HG03575 (cell line): ENCODE data around the gene AIRE.
"Not testable (repeated sequence)": the region's sequence is repeated elsewhere in the genome, so short reads cannot be mapped to it uniquely, and the experiment has no call there.

ENCODE experiments used
- ATAC-seq: cut with Tn5 transposase; IDR thresholded peaks from one replicate; pipeline ENCODE4 v1.9.1; 2021; ENCODE audit not compliant: unreplicated experiment, insufficient number of reproducible peaks, low FRiP score; ENCODE audit errors: extremely low read depth

AIRE gene

DNA sequence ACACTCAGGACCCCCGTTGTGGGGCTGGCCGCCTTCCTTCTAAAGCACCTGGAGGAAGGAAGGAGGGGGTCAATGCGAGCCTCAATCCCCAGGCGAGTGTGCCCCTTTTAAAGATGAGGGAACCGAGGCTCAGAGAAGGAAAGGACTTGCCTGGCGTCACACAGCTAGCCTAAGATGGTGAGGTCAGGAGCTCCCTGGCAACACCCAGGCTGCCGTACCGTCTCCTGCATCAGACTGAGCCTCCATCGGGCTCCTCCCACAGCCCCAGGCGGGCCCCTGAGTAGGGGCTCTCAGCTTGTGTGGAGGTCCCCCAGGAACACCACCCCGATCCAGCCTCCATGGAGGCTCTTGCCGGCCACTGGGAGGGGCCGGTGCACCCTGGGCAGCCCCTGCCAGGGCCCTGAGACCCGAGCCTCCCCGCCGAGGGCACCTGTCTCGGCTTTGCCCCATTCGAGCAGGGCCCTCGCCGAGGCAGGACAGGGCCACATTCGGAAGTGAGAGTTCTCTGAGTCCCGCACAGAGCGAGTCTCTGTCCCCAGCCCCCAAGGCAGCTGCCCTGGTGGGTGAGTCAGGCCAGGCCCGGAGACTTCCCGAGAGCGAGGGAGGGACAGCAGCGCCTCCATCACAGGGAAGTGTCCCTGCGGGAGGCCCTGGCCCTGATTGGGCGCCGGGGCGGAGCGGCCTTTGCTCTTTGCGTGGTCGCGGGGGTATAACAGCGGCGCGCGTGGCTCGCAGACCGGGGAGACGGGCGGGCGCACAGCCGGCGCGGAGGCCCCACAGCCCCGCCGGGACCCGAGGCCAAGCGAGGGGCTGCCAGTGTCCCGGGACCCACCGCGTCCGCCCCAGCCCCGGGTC lies at the start of gene AIRE:
AIRE (plus strand) TSS at position 739 of the 855 bp plus-strand sequence. CDS start 131 bp downstream, outside the sequence.
- ATAC-seq, result no peak

DNA sequence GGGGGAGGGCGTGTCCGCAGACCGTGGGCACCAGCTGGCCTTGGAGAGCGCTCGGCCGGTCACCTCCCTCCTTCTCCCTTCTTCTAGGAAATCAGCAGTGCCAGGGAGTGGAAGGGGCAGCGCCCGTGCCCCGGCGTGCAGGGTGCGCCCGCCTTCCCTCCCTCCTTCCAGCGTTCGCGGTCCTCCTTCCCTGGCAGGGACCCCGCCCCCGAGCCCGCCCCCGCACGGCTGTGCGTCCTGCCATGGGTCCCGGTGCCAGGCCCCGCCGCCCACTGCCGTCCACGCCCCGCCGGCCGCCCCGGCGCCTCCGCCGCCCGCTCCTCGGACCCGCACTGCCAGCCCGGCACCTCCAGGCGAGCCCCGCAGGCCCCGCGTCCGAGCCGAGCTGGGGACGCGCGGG lies 45.3 kb upstream of the AIRE start:
- not testable (repeated sequence) for ATAC-seq

GRCh38 chr21:44240842-44241241 lies 44.8 kb upstream of the AIRE start, which contains the start of gene ICOSLG:
Gene ICOSLG, minus strand, starts transcription at chr21:44240943. Its CDS starts 126 bp downstream, at chr21:44240817.
- ATAC-seq, result not testable (repeated sequence)

GRCh38 chr21:44241281-44241680 lies 44.4 kb upstream of the AIRE start:
- ATAC-seq, result not testable (repeated sequence)

- ATAC-seq, result peak; percentile 45
Measured at GRCh38 chr21:44243980-44244379, 41.7 kb upstream of the AIRE start.

DNA sequence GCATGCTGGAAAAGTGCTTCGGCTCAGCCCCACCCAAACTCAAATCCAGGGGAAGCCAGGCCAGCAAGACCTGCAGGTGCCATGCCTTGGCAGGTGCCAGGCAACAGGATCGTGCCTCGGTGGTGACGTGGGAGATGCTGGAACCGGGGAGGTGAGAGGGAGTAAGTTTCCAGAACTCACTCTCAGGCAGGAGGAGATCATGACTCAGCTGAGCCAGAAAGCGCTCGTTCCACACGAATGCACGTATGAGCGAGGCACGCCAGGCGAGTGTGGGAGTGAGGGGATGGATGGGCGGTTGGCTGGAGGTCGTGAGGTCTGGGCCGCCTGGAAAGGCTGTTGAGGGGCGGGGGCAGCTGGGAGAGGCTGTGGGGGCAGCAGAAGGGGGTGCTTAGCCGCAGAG lies 37.8 kb upstream of the AIRE start:
- ATAC-seq, result not testable (repeated sequence)

GRCh38 chr21:44249204-44250037 lies 36.3 kb upstream of the AIRE start:
- not testable (repeated sequence) for ATAC-seq

- ATAC-seq, result no peak
Measured at GRCh38 chr21:44253832-44254710, 31.6 kb upstream of the AIRE start.

DNA sequence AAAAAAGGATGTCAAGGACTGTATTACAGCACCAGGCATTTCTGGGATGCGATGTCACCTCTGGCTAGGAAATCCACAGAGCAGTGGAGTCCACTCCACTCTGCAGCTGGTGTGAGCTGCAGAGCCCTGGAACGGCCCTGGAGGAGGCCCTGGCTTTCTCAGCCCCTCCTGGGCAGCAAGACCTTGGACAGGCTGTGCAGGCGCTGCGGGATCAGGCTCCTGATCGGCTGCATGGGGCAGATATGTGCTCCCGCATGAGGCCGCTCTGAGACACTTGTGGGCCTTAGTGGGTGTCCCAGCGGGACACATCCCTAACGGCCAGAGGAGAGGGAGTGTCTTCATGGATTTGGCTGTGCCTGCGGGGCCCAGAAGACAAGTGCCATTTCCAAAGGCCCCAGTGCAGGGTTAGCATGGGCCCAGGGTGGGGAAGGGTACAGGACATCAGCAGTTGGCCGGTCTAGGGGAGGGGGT lies 30.1 kb upstream of the AIRE start:
- ATAC-seq, result no peak

DNA sequence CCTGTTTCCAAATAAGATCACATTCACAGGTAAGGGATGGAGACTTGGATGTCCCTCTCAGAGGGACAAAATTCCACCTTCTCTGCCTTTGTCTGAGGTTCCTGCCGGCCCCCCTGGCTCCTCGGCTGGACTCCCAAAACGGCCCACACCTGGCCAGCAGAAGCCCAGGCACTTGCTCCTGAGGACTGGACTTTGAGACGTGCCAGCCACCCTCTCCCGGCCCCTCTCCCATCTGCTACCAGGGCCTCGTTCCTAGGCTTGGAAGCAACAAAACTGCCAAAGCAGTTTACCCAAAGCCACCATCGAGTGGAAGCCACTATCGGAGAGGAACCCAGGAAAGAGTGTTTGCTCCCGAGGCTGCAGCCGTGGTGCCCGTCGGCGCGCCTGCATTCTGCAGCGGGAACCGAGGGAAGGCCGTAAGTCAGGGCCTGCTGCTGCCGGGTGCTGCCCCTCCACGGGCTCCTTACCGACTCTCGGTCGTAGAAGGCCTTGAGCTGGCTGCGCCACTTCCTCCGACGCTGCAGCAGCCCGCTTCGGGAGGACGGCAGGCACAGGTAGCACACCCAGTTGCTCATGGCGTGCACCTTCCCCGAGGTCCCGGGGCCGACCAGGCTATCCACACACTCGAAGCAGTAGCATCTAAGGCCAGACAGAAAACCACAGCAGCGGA lies 27.5 kb upstream of the AIRE start:
- no peak for ATAC-seq

DNA sequence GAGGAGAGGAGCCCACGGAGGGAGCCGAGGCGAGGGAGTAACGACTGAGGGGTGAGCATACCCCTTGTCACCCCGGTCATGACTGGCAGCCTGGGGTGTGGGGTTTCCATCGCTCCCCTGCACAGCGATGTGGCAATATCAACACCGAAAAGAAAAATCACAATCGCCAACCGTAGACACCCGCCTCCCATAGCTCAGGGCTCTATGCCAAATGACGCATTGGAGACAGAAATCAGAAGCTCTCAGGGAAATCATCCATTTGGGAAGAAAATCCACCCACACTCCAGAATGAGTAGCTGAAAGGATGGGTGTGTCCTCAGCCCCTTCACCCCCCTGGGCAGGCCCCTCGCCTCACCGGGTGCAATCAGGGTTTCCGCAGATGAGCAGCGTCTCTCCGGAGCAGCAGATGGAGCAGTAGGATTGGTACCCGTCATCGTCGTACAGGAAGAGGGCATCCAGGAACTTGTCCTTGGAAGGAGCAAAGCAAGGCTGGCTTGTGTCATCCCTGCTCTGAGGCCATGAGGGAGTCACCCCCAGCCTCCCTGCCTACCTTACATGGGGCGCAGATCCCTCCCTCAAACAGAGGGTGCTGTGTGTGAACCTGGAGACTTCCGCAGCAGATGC lies 26.5 kb upstream of the AIRE start:
- no peak for ATAC-seq

DNA sequence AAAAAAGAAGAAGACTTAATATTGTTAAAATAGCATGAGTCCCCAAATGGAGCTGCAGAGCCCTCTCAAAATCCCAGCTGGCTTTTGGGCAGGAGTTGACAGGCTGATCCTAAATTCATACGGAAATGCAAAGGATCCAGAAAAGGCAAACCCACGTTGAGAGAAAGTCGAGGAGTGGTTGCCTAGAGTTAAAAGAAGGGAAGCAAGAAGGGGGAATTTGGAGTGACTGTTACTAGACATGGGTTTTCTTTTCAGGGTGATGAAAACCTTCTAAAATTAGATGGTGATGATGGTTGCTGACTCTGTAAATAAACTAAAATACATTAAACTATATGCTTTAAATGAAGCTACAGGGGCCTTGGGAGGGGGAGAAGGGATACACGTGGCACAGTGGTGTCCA lies 25.6 kb upstream of the AIRE start:
- no peak for ATAC-seq

DNA sequence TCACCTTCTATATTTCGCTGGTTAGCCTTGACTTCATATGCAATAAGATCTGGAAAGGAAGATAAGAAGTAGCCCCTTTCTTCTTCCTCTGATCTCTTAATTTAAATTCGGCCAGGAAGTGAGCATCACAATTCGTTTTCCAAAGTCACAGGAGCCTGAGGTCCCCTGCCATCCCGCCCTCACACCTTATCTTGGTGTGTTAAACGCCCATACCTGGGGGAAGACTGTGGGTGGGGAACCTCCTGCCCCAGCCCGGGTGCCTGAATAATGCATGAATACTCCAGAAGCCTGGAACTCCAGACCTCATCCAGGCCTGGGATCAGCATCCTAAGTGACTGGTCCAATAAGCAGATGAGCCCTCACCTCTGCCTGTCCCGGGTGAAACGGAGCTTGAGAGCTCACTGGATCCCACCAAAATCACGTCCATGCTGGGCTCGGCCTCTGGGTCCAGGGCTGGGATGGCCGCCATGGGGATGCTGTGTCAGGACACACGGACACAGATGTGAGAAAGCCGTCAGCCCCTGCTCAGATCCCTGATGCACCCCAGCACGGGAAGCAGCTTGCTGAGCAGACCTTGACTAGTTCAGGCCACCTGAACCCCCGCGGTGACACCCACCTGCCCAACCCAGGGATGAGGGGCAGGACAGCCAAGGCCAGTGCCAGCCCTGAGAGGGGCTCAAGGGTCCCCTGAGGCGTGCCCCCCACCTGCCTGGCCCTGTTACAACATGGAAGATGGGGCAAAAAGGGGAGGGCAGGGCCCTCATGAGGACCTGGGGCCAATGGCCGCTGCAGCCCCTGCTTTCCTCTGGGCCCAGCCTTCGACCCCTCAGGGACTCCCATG lies 24.7 kb upstream of the AIRE start:
- ATAC-seq, result no peak

DNA sequence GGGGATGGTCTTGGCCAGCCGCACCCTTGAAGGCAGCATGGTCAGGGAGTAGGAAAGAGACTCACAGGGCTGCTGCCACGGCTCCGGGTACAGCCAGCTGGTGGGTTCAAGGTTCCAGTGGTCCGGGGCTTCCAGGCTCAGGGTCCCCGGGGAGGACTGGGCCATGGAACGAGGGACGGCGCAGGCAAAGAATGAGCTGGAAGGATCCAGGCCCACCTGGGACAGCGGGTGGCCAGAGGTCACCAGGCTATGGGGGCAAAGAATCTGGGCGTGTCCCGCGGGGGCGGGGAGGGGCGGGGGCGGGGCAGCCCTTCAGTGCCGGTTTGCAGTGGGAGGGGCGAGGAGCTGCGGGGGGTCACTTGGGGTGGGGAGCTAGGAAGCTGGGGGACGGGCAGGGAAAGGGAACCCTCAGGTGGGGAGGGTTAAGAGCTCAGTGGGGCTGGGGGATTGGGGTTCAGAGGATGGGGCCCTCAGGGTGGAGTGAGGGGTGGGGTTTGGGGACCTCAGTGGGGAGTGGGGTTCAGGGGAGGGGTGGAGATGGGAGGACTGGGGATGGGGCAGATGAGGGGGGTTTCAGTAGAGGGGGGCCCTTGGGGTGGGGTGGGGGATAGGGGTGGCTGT lies 23.9 kb upstream of the AIRE start, which contains the start of gene DNMT3L:
DNMT3L (minus strand) TSS at position 223 of the 621 bp plus-strand sequence. CDS start 638 bp downstream, outside the sequence.
- no peak for ATAC-seq

- no peak for ATAC-seq
Measured at GRCh38 chr21:44262338-44263056, 23.2 kb upstream of the AIRE start.

- ATAC-seq, result no peak
Measured at GRCh38 chr21:44263221-44263760, 22.4 kb upstream of the AIRE start.
